SW 1271 (cell line): Measurements from ENCODE around the gene LRRIQ3.
"Not testable (repeated sequence)": the region's sequence is repeated elsewhere in the genome, so short reads cannot be mapped to it uniquely, and the experiment has no call there.

Source experiments
- DNase-seq, 2 experiments: peaks; one replicate each; lab custom pipeline; 2025; lab: John Stamatoyannopoulos, UW

Gene LRRIQ3, protein sequence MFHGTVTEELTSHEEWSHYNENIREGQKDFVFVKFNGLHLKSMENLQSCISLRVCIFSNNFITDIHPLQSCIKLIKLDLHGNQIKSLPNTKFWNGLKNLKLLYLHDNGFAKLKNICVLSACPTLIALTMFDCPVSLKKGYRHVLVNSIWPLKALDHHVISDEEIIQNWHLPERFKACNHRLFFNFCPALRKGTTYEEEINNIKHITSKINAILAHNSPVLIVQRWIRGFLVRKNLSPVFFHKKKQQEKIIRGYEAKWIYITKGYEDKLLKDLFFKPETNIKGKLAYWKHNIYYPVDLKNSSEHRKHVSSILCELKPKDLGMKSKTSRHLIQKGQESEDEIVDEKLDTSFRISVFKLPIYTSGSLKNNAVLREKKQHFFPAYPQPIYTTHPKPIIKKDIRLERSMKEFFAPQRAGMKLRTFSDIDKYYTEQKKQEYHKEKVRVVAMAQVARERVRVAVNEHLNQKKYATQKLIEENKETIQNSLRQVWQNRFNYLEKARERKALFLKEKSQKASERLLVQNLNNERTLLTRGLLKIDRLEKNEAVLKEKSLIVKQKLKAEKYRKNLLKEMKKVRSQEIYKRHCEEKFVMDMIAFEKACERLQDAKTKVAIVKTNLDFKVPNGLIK

GRCh38 chr1:74197657-74198552 is at the start of gene LRRIQ3, which contains the start of gene FPGT:
Gene LRRIQ3, minus strand, starts transcription at chr1:74198176. Its CDS starts 14,492 bp downstream, at chr1:74183684.
Gene FPGT, plus strand, starts transcription at chr1:74198242. Its CDS starts 37 bp downstream, at chr1:74198279.
- peak; percentile 71 to 81 for DNase-seq

- no peak for DNase-seq
Observed at GRCh38 chr1:74246315-74246714, 48.3 kb upstream of the LRRIQ3 start.

DNA sequence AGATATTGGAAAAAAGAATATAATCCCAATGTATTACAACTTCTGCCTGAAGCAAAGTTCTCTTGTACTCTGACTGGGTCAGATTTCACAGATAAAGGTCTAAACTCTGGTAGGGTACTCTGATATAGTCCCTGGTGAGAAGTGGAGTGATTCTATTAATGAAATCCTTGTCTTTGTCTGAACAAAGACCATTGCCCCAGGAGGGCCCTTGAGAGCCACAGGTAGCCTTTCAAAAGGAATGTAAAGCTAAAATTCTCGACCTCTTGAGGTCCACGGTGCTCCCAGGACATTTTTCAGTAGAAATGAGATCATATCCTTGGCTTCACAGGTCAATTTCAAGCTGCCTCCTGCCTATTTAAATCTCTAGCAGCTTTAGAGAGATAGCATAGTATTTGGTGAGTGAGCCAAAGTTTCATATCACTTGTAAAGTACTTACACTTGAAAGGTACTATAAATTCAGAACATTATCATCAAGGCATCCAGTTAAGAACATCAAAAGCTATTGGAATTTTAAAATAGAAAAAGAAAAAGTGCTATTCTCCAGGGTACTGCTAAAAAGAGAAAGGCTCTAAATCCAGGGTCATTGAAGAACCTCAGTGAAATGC is 47.3 kb upstream of the LRRIQ3 start:
- no peak for DNase-seq

DNA sequence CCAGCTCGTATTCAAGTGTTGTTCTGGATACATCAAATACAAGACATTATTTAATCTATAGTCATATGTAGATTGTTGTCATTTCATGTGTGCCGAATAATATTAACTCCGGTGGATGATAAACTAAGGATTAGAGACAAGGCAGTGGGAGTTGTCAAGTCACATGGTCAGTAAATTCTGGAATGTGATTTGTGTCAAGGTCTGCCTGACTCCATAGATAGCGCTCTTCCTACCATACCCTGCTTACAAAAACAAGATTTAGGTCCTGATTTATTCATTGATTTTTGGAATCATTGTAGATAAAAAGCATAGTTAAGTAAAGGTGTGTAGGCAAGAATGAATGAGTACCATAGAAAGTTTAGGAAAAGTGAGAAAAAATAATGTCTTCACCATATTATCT is 39.8 kb upstream of the LRRIQ3 start:
- DNase-seq, result no peak

- DNase-seq, result no peak
Observed at GRCh38 chr1:74237035-74237434, 39.1 kb upstream of the LRRIQ3 start.

- DNase-seq, result no peak
Observed at GRCh38 chr1:74236440-74236839, 38.5 kb upstream of the LRRIQ3 start.

GRCh38 chr1:74235153-74235552 is 37.2 kb upstream of the LRRIQ3 start, which contains the start of gene TNNI3K:
Gene TNNI3K, plus strand, starts transcription at chr1:74235387. Its CDS starts 65 bp downstream, at chr1:74235452.
- no peak for DNase-seq

GRCh38 chr1:74223453-74223852 is 25.5 kb upstream of the LRRIQ3 start:
- no peak for DNase-seq

- no peak for DNase-seq
Observed at GRCh38 chr1:74222701-74223100, 24.7 kb upstream of the LRRIQ3 start.

DNA sequence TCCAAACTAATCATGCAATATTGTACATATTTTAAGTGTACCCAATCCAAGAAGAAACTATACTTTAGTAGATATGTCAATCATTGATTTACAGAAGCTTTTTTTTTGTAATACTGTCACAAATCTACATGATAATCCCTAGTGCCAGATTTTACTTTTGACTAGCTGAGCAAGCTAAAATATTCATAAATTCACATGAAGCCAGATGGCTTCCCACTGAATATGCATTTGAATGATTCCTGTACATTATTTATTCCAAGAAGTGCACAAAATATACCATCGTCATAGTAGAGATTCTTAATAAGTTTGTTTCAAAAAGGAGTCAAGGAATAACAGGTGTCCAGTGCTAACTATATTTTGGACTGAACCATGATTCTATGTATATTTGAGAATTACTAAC is 17.3 kb upstream of the LRRIQ3 start:
- DNase-seq, result no peak

GRCh38 chr1:74205266-74205665 is 7.3 kb upstream of the LRRIQ3 start:
- no peak for DNase-seq

- DNase-seq, result no peak
Observed at GRCh38 chr1:74199504-74199903, 1.5 kb upstream of the LRRIQ3 start.

DNA sequence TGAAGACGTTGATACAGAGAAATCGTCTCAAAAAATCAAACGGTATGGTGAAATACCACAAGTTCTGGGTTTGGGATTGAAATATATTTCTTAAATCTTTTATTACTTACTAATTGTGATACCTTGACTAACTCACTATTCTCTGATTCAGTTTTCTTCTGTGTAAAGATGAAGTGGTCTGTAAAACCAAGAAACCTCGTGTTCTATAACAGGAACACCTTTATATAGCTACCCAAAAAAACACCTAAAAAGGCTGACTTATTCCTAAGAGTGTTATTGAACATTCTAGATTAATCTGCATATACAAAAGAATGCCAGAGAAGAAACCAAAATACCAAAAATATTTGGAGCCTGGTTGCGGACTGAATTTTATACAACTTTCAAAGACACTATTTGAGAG is 721 bp downstream of the LRRIQ3 start:
- DNase-seq, result no peak

- DNase-seq, result no peak
Observed at GRCh38 chr1:74195339-74195738, 2.6 kb downstream of the LRRIQ3 start.

DNA sequence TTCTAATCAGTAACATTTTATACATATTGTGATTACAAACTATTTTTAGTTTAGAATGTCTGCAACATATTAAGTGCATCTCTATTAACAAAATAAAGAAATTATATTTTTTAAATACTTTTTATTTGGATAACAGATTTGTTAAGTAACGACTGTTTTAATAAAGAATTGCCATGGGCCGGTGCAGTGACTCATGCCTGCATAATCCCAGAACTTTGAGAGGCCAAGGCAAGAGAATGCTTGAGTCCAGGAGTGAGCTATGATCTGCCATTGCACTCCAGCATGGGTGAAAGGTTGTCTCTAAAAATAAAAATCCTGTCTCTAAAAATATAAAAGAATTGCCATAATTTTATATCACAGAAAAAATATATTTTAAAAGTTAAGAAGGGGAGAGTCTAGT is 4.1 kb downstream of the LRRIQ3 start:
- no peak for DNase-seq

GRCh38 chr1:74180490-74180889 is 17.5 kb downstream of the LRRIQ3 start:
- no peak for DNase-seq

DNA sequence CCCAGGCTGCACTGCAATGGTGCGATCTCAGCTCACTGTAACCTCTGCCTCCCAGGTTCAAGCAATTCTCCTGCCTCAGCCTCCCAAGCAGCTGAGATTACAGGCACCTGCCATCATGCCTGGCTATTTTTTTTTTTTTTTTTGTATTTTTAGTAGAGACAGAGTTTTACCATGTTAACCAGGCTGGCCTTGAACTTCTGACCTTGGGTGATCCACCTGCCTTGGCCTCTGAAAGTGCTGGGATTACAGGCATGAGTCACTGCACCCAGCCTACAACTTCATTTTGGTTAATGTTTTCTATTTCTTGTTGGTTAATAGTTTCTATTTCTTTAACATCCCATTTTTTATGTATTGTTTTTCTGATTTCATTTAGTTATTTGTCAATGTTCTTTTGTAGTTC is 23.6 kb downstream of the LRRIQ3 start:
- not testable (repeated sequence) for DNase-seq

- DNase-seq, result no peak
Observed at GRCh38 chr1:74162333-74162732, 35.6 kb downstream of the LRRIQ3 start.

DNA sequence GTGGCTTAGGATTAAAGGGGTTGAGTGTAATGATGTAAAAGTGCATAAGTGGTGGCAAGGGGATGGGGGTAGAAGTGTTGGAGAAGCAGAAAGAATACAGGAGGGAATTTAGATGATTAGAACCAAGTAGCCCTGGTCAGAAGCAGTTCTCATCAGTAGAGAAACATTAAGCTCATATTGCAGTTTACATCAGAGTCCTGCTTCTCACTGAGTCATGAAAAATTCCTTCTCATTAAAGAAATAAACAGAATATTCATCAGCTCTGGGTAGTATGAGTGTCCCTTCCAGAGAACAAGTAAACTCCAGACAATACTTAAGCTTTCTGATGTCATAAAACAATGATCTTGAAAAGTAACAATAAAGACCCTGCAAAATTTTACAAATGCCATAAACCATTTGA is 36.5 kb downstream of the LRRIQ3 start:
- DNase-seq, result no peak

DNA sequence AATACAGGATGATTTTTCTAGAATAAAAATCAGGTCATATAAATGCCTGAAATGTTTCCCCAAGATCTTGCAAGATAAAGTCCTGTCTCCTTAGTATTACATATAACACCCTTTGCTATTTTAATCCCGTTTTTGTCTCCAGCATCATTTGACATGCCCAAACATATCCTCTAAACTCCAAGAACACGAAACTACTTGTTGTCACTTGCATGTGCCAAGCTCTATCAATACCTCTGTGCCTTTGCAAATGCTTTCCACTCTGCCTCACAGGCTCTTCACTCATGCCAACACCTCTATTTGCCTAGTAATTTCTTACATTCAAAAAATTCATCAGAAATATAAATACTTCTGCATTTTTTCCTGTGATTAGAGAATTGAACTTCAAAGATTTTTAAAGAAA is 37.9 kb downstream of the LRRIQ3 start:
- DNase-seq, result no peak

- DNase-seq, result no peak
Observed at GRCh38 chr1:74145086-74145485, 52.9 kb downstream of the LRRIQ3 start.

DNA sequence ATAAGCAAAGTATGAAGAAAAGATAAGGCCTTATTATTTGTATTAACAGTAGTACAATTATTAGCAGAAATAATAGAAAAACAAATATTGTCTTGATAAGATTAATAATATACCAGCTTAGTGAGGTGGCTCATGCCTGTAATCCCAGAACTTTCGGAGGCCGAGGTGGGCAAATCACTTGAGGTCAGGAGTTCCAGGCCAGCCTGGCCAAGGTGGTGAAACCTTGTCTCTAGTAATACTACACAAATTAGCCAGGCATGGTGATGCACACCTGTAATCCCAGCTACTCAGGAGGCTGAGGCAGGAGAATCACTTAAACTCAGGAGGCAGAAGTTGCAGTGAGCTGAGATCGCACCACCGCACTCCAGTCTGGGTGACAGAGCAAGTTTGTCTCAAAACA is 80.6 kb downstream of the LRRIQ3 start:
- not testable (repeated sequence) for DNase-seq
